ENCODE data around the gene MINDY3.

The MINDY3 gene

GRCh38 chr10:15738270-15738925 lies 121.9 kb downstream of the MINDY3 start:
- DNase-seq (ENCODE audit: low read depth in 2 of 2): no peak

GRCh38 chr10:15737656-15738055 lies 122.7 kb downstream of the MINDY3 start:
- no peak for DNase-seq (ENCODE audit: low read depth in 2 of 2)

GRCh38 chr10:15735763-15736162 lies 124.5 kb downstream of the MINDY3 start:
- no peak for DNase-seq (ENCODE audit: low read depth in 2 of 2)

- no peak for DNase-seq (ENCODE audit: low read depth in 2 of 2)
Observed at GRCh38 chr10:15730341-15730740, 130.0 kb downstream of the MINDY3 start.

- DNase-seq (ENCODE audit: low read depth in 2 of 2): no peak
Observed at GRCh38 chr10:15729890-15730289, 130.4 kb downstream of the MINDY3 start.

Data from stimulated activated CD8-positive, alpha-beta memory T cell treated with anti-CD3 and anti-CD28 coated beads, Interleukin-15, amount 100 ng/mL, for 48 hours (primary cell).